Measurements from ENCODE around the gene CNTNAP4. TPM values are rescaled to one million over a fixed set of nuclear protein-coding genes. Genes with fewer than 3 reads are reported as not detected.

CNTNAP4 gene
- total and polyA plus RNA-seq, 10 of the 15 experiments (the other 5 are each of a cell fraction or from before 2014, with no cell fraction given): 0.45 to 1.9 (median 0.90) TPM

DNA sequence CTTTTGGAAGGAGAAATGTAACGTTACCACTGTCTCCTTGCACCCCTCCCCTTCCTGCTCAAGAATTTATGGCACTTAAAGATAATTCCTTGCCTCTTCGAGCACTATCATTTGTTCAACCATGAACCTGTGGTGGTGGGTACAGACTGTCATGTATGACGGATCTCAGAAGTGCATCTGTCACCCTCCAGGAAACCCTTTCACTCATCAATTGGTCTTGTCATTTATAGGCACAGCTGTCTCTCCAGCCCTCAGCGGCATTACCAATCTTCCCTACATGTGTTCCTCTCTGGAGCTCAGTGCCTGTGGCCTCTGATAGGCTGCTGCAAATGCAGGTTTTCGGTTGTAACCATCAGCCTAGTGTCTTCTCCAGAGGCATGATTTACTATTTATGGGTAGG, 15.0 kb downstream of the CNTNAP4 start (continued):
- TF ChIP-seq SIN3A (IDR thresholded peaks at IDR 0.05; ENCODE audit: low read depth, low read length) (no peak), ZNF622 (IDR thresholded peaks at IDR 0.05) (no peak), IRF4 (IDR thresholded peaks at IDR 0.05; ENCODE audit: low read depth, low read length) (no peak)
- TF ChIP-seq, protein P1, sequence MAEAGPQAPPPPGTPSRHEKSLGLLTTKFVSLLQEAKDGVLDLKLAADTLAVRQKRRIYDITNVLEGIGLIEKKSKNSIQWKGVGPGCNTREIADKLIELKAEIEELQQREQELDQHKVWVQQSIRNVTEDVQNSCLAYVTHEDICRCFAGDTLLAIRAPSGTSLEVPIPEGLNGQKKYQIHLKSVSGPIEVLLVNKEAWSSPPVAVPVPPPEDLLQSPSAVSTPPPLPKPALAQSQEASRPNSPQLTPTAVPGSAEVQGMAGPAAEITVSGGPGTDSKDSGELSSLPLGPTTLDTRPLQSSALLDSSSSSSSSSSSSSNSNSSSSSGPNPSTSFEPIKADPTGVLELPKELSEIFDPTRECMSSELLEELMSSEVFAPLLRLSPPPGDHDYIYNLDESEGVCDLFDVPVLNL (IDR thresholded peaks at IDR 0.05; ENCODE audit: low read depth, low read length): no peak

DNA sequence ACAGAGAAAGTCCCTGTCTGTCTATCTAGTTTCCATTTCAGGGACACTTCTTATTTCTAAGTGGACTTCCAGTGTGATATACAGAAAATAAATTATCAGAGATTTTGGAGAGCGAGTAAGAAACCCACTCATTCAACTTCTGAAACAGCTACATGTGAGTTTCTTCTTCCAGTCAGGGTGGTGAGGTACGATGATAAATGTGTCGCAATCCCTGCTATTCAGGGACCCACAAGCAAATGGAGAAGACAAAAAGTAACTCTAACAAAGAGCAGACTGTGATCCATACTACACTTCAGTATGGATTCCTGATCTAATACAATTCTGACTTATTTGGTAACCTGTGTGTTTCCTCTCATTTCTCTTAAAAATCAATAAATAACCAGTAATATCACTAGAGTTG, 16.8 kb downstream of the CNTNAP4 start:
- intact Hi-C loops (cut with micrococcal nuclease; ENCODE audit: unreplicated experiment): no loop called here
- Histone ChIP-seq H3K36me3 (ENCODE audit: control insufficient read depth in 2 of 2, insufficient read depth in 2 of 2, low read length in 1 of 2) (no peaks in the 10 kb centered on the region), H3K9ac (ENCODE audit: control insufficient read depth, insufficient read depth, low read length) (no peak overlapping the region), H3K4me1 (ENCODE audit: control insufficient read depth, insufficient read depth, low read length) (no peaks in the 10 kb centered on the region), H3K9me3 (replicated peaks; ENCODE audit: control insufficient read depth, insufficient read depth, low read length) (no peaks in the 10 kb centered on the region), H3K27me3 (replicated peaks in 1 of 2; ENCODE audit: control insufficient read depth in 2 of 2, insufficient read depth in 2 of 2, low read length in 1 of 2) (no peaks in the 10 kb centered on the region), H3K4me2 (ENCODE audit: control insufficient read depth, insufficient read depth) (no peak overlapping the region), H3K79me2 (ENCODE audit: control insufficient read depth, insufficient read depth, low read length) (no peaks in the 10 kb centered on the region), H4K20me1 (ENCODE audit: control insufficient read depth, insufficient read depth) (no peaks in the 10 kb centered on the region), H2AFZ (ENCODE audit: control insufficient read depth, low read depth, low read length) (no peak overlapping the region), H3K27ac (ENCODE audit: control insufficient read depth, insufficient read depth) (no peak overlapping the region), H3K4me3 (no peak overlapping the region)
- FAIRE-seq: no peak
- ChIA-PET POLR2A (no interaction called here), RAD21 (ENCODE audit: unreplicated experiment) (no interaction called here), CTCF (interaction anchor here (1.1 kb wide), 1 partner anchor 876 kb away, joined by 3 read pairs; no protein-coding TSS in a partner anchor), SMC1A (ENCODE audit: uncharacterized antibody, unreplicated experiment) (no interaction called here)
- in situ Hi-C loops (cut with MboI): no loop called here
- no peak for DNase-seq (ENCODE audit: low read depth, low spot score)
- no peak; the same call in 1 of the 3 replicates for ATAC-seq
- no peak for TF ChIP-seq HCFC1 (IDR thresholded peaks at IDR 0.05; ENCODE audit: low read length)
- TF ChIP-seq RCOR1 (conservative IDR thresholded peaks at IDR 0.05; ENCODE audit: low read depth, low read length): no peak
- no peak for TF ChIP-seq NFYA (IDR thresholded peaks at IDR 0.05; ENCODE audit: borderline replicate concordance, low read depth, low read length)
- TF ChIP-seq, protein P2, sequence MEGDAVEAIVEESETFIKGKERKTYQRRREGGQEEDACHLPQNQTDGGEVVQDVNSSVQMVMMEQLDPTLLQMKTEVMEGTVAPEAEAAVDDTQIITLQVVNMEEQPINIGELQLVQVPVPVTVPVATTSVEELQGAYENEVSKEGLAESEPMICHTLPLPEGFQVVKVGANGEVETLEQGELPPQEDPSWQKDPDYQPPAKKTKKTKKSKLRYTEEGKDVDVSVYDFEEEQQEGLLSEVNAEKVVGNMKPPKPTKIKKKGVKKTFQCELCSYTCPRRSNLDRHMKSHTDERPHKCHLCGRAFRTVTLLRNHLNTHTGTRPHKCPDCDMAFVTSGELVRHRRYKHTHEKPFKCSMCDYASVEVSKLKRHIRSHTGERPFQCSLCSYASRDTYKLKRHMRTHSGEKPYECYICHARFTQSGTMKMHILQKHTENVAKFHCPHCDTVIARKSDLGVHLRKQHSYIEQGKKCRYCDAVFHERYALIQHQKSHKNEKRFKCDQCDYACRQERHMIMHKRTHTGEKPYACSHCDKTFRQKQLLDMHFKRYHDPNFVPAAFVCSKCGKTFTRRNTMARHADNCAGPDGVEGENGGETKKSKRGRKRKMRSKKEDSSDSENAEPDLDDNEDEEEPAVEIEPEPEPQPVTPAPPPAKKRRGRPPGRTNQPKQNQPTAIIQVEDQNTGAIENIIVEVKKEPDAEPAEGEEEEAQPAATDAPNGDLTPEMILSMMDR (IDR thresholded peaks at IDR 0.05 in 2 of 3, conservative IDR thresholded peaks at IDR 0.05 in 1 of 3; ENCODE audit: control insufficient read depth in 2 of 3, extremely low read depth in 1 of 3, insufficient read depth in 1 of 3, low read depth in 3 of 3, low read length in 3 of 3): no peak
- TF ChIP-seq TBL1XR1 (IDR thresholded peaks at IDR 0.05; ENCODE audit: low read depth, low read length): no peak
- no peak for TF ChIP-seq EGR1 (IDR thresholded peaks at IDR 0.05; ENCODE audit: borderline replicate concordance in 1 of 2, low read depth in 2 of 2, low read length in 2 of 2)
- TF ChIP-seq RELA (IDR thresholded peaks at IDR 0.05; ENCODE audit: borderline replicate concordance, partially characterized antibody): no peak
- no peak for TF ChIP-seq CHD1 (IDR thresholded peaks at IDR 0.05; ENCODE audit: low read depth, low read length)
- WGBS (ENCODE audit: insufficient coverage, insufficient replicate concordance, low lambda C conversion rate, missing lambda C conversion rate): 32% methylated on average over 3 of the region's 3 CpGs
- no TSS peak for BruUV-seq (replicated peaks)

All from GM12878 (cell line).